ENCODE results near the gene OSTC.

DNA sequence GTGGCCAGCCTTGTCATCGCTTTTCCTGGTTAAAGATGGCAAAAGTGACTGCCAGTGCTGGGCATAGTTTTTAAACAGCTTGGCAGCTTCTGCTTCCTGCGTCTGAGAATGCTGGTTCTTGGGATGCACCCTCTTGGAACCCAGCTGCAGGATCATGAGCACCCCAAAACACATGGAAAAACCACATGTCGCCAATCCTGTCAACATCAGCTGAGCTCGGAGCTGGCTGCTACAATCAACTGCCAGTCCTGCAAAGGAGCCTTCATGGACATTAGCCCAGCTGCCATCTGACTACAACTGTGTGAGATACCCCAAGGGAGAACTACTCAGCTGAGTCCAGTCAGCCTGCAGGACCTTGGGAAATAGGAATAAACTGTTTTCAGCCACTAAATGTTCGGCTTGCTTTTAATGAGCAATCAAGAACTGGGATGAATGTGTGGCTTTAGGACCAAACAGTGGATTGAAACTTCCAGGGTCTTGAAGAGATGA, 31.0 kb downstream of the OSTC start:
- no peak for TF ChIP-seq CTCF (IDR thresholded peaks at IDR 0.05)
- TF ChIP-seq POLR2AphosphoS5 (IDR thresholded peaks at IDR 0.05; ENCODE audit: insufficient read depth in 1 of 2, low read depth in 1 of 2), result no peak
